Caco-2 (cell line): ENCODE measurements around the gene MAD2L2. TPM values are rescaled to one million over a fixed set of nuclear protein-coding genes. Genes with fewer than 3 reads are reported as not detected.

ENCODE experiments used
- BruUV-seq: library from RNA; stranded (reverse); fragments of 400-500 nt; replicated peaks from 2 replicates; lab custom pipeline; 2021; lab: Mats Ljungman, UMichigan
- CTCF ChIA-PET: fragments of 300-600 bp; sonication (Branson Sonifier 250); formaldehyde crosslinking; loops from one replicate; lab custom pipeline; 2022; ENCODE audit warnings: antibody characterized with exemption; lab: Charles Lee
- POLR2A ChIA-PET: fragments of 300-600 bp; sonication (Branson Sonifier 250); formaldehyde crosslinking; loops from one replicate; lab custom pipeline; 2022; ENCODE audit warnings: antibody characterized with exemption; lab: Charles Lee
- DNase-seq, 2 experiments: peaks; one replicate each; pipeline versions ENCODE4 v3.0.0 to v3.0.0-alpha.2; 2020 to 2022
- H3K27me3 ChIP-seq: replicated peaks from 2 replicates; pipeline ENCODE4 v1.6.0; 2011; ENCODE audit warnings: low read length; ENCODE audit not compliant: control insufficient read depth, insufficient read depth
- H3K36me3 ChIP-seq: 2 replicates; pipeline ENCODE4 v1.5.1; 2011; ENCODE audit warnings: low read length; ENCODE audit not compliant: control insufficient read depth, insufficient read depth
- H3K4me1 ChIP-seq: fragments of 250-450 bp; sonication (Bioruptor Pico); 2 replicates; pipeline ENCODE4 v1.5.1; 2020; ENCODE audit warnings: mild to moderate bottlenecking
- H3K4me3 ChIP-seq: 2 replicates; pipeline ENCODE4 v1.5.1; 2011; ENCODE audit warnings: low read depth, mild to moderate bottlenecking, control low read depth, low read length
- H3K9me3 ChIP-seq: fragments of 250-450 bp; sonication (Bioruptor Pico); 2 replicates; pipeline ENCODE4 v1.5.1; 2020; ENCODE audit warnings: mild to moderate bottlenecking, moderate library complexity
- H3K27ac Mint-ChIP-seq: one replicate; pipeline ENCODE4 v1.8.0; 2022; ENCODE audit warnings: mixed read lengths; ENCODE audit not compliant: unreplicated experiment
- H3K27me3 Mint-ChIP-seq: one replicate; pipeline ENCODE4 v1.8.0; 2022; ENCODE audit warnings: mixed read lengths; ENCODE audit not compliant: insufficient read depth, unreplicated experiment
- H3K36me3 Mint-ChIP-seq: one replicate; pipeline ENCODE4 v1.8.0; 2022; ENCODE audit warnings: mild to moderate bottlenecking, mixed read lengths; ENCODE audit not compliant: insufficient read depth, unreplicated experiment
- H3K4me1 Mint-ChIP-seq: one replicate; pipeline ENCODE4 v1.8.0; 2022; ENCODE audit warnings: low read depth, mixed read lengths; ENCODE audit not compliant: unreplicated experiment
- H3K4me3 Mint-ChIP-seq: one replicate; pipeline ENCODE4 v1.8.0; 2022; ENCODE audit warnings: mild to moderate bottlenecking, moderate library complexity, mixed read lengths; ENCODE audit not compliant: unreplicated experiment
- H3K9me3 Mint-ChIP-seq: one replicate; pipeline ENCODE4 v1.8.0; 2022; ENCODE audit warnings: mixed read lengths; ENCODE audit not compliant: unreplicated experiment
- CTCF ChIP-seq, 2 experiments: fragments of 200-600 bp in 1 of 2; IDR thresholded peaks; 1 replicate in 1 of 2; 2 replicates in 1 of 2; pipeline versions ENCODE4 v1.5.1 to v1.8.0; 2011 to 2022; ENCODE audit warnings: antibody characterized with exemption in 1 of 2, control low read depth in 1 of 2, inconsistent platforms in 1 of 2, low read depth in 1 of 2, low read length in 1 of 2, mild to moderate bottlenecking in 1 of 2, moderate library complexity in 1 of 2; ENCODE audit not compliant: insufficient read depth in 1 of 2, severe bottlenecking in 1 of 2, unreplicated experiment in 1 of 2
- intact Hi-C: fragments of 100-400 bp; cut with micrococcal nuclease; formaldehyde crosslinking; loops from one replicate; pipeline ENCODE4 v1.10.0; 2022; ENCODE audit not compliant: unreplicated experiment
- total RNA-seq: library from RNA; stranded (reverse); gene quantifications from 2 replicates; pipeline ENCODE4 v1.2.3, GENCODE V29; 2022

The MAD2L2 gene
- total RNA-seq, 1 experiment from 2014 or later = 49.9 TPM

- H3K36me3 Mint-ChIP-seq = no peaks in the 10 kb centered on the region
- no peak for DNase-seq
- intact Hi-C loops = no loop called here
- ChIA-PET POLR2A (interaction anchor here (0.7 kb wide), 1 partner anchor 228 kb away, joined by 3 read pairs; no protein-coding TSS in a partner anchor), CTCF (no interaction called here)
- no peaks in the 10 kb centered on the region for H3K27me3 Mint-ChIP-seq
- Histone ChIP-seq H3K4me1 (no peaks in the 10 kb centered on the region), H3K27me3 (no peaks in the 10 kb centered on the region), H3K4me3 (no peak overlapping the region), H3K36me3 (no peaks in the 10 kb centered on the region), H3K9me3 (no peaks in the 10 kb centered on the region)
- no peak overlapping the region for H3K4me3 Mint-ChIP-seq
- H3K9me3 Mint-ChIP-seq = no peaks in the 10 kb centered on the region
- no peak for TF ChIP-seq CTCF (IDR thresholded peaks at IDR 0.05; ENCODE audit: insufficient read depth in 1 of 2, low read depth in 1 of 2, low read length in 1 of 2, severe bottlenecking in 1 of 2, unreplicated experiment in 1 of 2)
- no peak overlapping the region for H3K27ac Mint-ChIP-seq
- no TSS peak for BruUV-seq
- peaks cover 4% of the 10 kb centered on the region for H3K4me1 Mint-ChIP-seq
Measured at GRCh38 chr1:11712285-11712684, 31.3 kb upstream of the MAD2L2 start.

- Histone ChIP-seq H3K4me1 (no peaks in the 10 kb centered on the region), H3K27me3 (no peaks in the 10 kb centered on the region), H3K4me3 (no peak overlapping the region), H3K9me3 (no peaks in the 10 kb centered on the region), H3K36me3 (no peaks in the 10 kb centered on the region)
- POLR2A ChIA-PET = no interaction called here
- no peak overlapping the region for H3K27ac Mint-ChIP-seq
- CTCF ChIA-PET = interaction anchor here (0.7 to 1.1 kb wide), 3 partner anchors 8 to 58 kb away, joined by 3 to 13 read pairs (median 4); partner anchors contain the start of gene FBXO6
- no peak for DNase-seq
- no peak overlapping the region for H3K4me3 Mint-ChIP-seq
- H3K27me3 Mint-ChIP-seq = no peaks in the 10 kb centered on the region
- no peaks in the 10 kb centered on the region for H3K36me3 Mint-ChIP-seq
- H3K4me1 Mint-ChIP-seq = peaks cover 4% of the 10 kb centered on the region
- intact Hi-C loops = no loop called here
- H3K9me3 Mint-ChIP-seq = no peaks in the 10 kb centered on the region
- TF ChIP-seq CTCF (IDR thresholded peaks at IDR 0.05; ENCODE audit: insufficient read depth in 1 of 2, low read depth in 1 of 2, low read length in 1 of 2, severe bottlenecking in 1 of 2, unreplicated experiment in 1 of 2) = no peak
- BruUV-seq = no TSS peak
Measured at GRCh38 chr1:11711490-11711889, 30.5 kb upstream of the MAD2L2 start.

GRCh38 chr1:11708554-11709350 is 27.8 kb upstream of the MAD2L2 start:
- Histone ChIP-seq H3K27me3 (no peaks in the 10 kb centered on the region; the same call in 1 of the 2 replicates), H3K36me3 (no peaks in the 10 kb centered on the region), H3K4me1 (no peaks in the 10 kb centered on the region), H3K9me3 (no peaks in the 10 kb centered on the region), H3K4me3 (no peak overlapping the region)
- Mint-ChIP-seq H3K27me3 (no peaks in the 10 kb centered on the region), H3K9me3 (no peaks in the 10 kb centered on the region), H3K4me1 (peaks cover 4% of the 10 kb centered on the region), H3K4me3 (no peak overlapping the region), H3K27ac (no peak overlapping the region), H3K36me3 (no peaks in the 10 kb centered on the region)
- DNase-seq = no peak
- TF ChIP-seq CTCF (IDR thresholded peaks at IDR 0.05; ENCODE audit: insufficient read depth in 1 of 2, low read depth in 1 of 2, low read length in 1 of 2, severe bottlenecking in 1 of 2, unreplicated experiment in 1 of 2) = no peak
- intact Hi-C loops = no loop called here
- no TSS peak for BruUV-seq
- POLR2A ChIA-PET = no interaction called here
- CTCF ChIA-PET = interaction anchor here (1.8 kb wide), 1 partner anchor 10 kb away, joined by 9 read pairs; no protein-coding TSS in a partner anchor
